ENCODE data around the gene CCDC66.

- TF ChIP-seq CTCF (IDR thresholded peaks at IDR 0.05 in 4 of 5, conservative IDR thresholded peaks at IDR 0.05 in 1 of 5) (no peak), POLR2A (IDR thresholded peaks at IDR 0.05) (no peak)
These were observed 55.2 kb downstream of the CCDC66 start for GRCh38 chr3:56612146-56612545.
